Suprapubic skin (tissue), 4 donors: ENCODE measurements around the gene HEBP1. TPM values are rescaled to one million over a fixed set of nuclear protein-coding genes. Genes with fewer than 3 reads are reported as not detected.
A peak's percentile ranks its signal among the peaks of the same experiment; 100 is the strongest.

Experiments used
- DNase-seq, 2 donors: peaks; one replicate each; pipeline ENCODE4 v3.0.0-alpha.2; 2019; ENCODE audit warnings: low spot score in 2 of 2
- H3K27ac ChIP-seq: fragments of 200-600 bp; sonication (generic); one replicate; pipeline ENCODE4 v1.5.1; 2019
- H3K27me3 ChIP-seq: fragments of 200-600 bp; sonication (generic); one replicate; pipeline ENCODE4 v1.5.1; 2019
- H3K36me3 ChIP-seq: fragments of 200-600 bp; sonication (generic); one replicate; pipeline ENCODE4 v1.5.1; 2019
- H3K4me1 ChIP-seq: fragments of 200-600 bp; sonication (generic); one replicate; pipeline ENCODE4 v1.5.1; 2019
- H3K4me3 ChIP-seq: fragments of 200-600 bp; sonication (generic); one replicate; pipeline ENCODE4 v1.5.1; 2019; ENCODE audit warnings: mild to moderate bottlenecking
- H3K9me3 ChIP-seq: fragments of 200-600 bp; sonication (generic); one replicate; pipeline ENCODE4 v1.5.1; 2019
- EP300 ChIP-seq: sonication (generic); formaldehyde crosslinking; IDR thresholded peaks from one replicate; pipeline ENCODE4 v1.6.1; 2017; ENCODE audit warnings: antibody characterized with exemption
- POLR2A ChIP-seq, 2 donors: fragments of 450-650 bp; IDR thresholded peaks; one replicate each; pipeline ENCODE4 v1.6.1; 2017; ENCODE audit warnings: antibody characterized with exemption in 2 of 2, mild to moderate bottlenecking in 2 of 2, moderate library complexity in 2 of 2
- POLR2AphosphoS5 ChIP-seq, 3 donors: sonication (generic); formaldehyde crosslinking; IDR thresholded peaks; one replicate each; pipeline ENCODE4 v1.6.1; 2017; ENCODE audit warnings: antibody characterized with exemption in 3 of 3
- WGBS: methylation state at CpG from one replicate; pipeline ENCODE4 v1.1.5; 2018; 5-methylcytosine and 5-hydroxymethylcytosine counted together
- total RNA-seq, 4 donors: library from RNA; depleted of rRNA; stranded (reverse); fragments of >200 nt; gene quantifications; one replicate each; pipeline ENCODE4 v1.1.0, GENCODE V29; 2016
- TF ChIP-seq, protein P1 (sequence below), 2 donors: fragments of 200-600 bp in 1 of 2; fragments of 450-650 bp in 1 of 2; sonication (generic) in 1 of 2; IDR thresholded peaks; one replicate each; pipeline ENCODE4 v1.5.1; 2016 to 2019; ENCODE audit warnings: antibody characterized with exemption in 2 of 2, mild to moderate bottlenecking in 1 of 2, moderate library complexity in 1 of 2

Gene HEBP1
- total RNA-seq, 4 donors from 2014 or later, result 34.2 to 38.7 (median 36.2) TPM

DNA sequence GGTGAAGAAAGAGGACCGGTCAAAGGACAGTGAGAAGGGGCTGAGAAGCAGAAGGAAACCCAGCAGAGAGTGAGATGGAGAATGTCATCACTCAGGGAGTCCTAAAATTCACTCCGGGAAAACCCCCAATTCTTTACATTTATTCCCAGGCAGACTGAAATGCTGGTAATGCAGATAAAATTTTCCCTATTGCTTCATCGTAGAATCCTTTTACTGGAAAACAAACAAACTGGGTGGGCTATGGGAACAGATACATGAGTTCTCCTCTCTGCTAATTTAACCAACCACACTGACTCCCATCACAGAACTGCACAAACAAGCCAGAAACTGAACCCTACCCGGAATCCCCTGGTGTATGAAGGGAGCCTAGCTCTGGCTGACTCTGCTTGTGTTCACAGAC is 20.9 kb downstream of the HEBP1 start:
- peaks cover 29% of the 10 kb centered on the region for H3K4me1 ChIP-seq
- H3K27ac ChIP-seq, result peak overlapping the region; percentile 66
- H3K27me3 ChIP-seq, result no peaks in the 10 kb centered on the region
- TF ChIP-seq POLR2A (IDR thresholded peaks at IDR 0.05), result no peak
- TF ChIP-seq EP300, result no peak
- TF ChIP-seq POLR2AphosphoS5 (IDR thresholded peaks at IDR 0.05), result no peak
- TF ChIP-seq, protein P1, sequence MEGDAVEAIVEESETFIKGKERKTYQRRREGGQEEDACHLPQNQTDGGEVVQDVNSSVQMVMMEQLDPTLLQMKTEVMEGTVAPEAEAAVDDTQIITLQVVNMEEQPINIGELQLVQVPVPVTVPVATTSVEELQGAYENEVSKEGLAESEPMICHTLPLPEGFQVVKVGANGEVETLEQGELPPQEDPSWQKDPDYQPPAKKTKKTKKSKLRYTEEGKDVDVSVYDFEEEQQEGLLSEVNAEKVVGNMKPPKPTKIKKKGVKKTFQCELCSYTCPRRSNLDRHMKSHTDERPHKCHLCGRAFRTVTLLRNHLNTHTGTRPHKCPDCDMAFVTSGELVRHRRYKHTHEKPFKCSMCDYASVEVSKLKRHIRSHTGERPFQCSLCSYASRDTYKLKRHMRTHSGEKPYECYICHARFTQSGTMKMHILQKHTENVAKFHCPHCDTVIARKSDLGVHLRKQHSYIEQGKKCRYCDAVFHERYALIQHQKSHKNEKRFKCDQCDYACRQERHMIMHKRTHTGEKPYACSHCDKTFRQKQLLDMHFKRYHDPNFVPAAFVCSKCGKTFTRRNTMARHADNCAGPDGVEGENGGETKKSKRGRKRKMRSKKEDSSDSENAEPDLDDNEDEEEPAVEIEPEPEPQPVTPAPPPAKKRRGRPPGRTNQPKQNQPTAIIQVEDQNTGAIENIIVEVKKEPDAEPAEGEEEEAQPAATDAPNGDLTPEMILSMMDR (IDR thresholded peaks at IDR 0.05), result no peak
- no peak overlapping the region for H3K4me3 ChIP-seq
- no peak for DNase-seq
- no peaks in the 10 kb centered on the region for H3K9me3 ChIP-seq
- H3K36me3 ChIP-seq, result peaks cover 38% of the 10 kb centered on the region
- WGBS, result 78% methylated on average over 4 of the region's 4 CpGs

DNA sequence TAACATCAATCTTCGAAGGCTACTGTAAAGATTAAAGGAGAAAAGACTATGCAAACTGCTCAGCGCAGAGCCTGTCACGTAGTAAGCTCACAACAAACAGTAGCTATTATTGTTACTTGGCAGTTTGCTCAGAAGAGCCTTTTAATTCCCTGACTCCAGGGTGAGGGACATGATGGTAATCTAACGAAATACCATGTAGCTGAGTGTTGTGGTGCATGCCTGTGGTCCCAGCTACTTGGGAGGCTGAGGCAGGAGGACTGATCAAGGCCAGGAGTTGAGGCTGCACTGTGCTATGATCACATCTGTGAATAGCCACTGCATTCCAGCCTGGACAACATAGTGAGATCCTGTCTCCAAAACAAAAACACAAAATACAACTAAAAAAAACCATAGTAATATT is 22.8 kb downstream of the HEBP1 start:
- Histone ChIP-seq H3K9me3 (no peaks in the 10 kb centered on the region), H3K4me1 (peaks cover 29% of the 10 kb centered on the region), H3K4me3 (no peak overlapping the region), H3K27ac (peak overlapping the region; percentile 65), H3K36me3 (peaks cover 55% of the 10 kb centered on the region), H3K27me3 (no peaks in the 10 kb centered on the region)
- WGBS, result 95% methylated on average over 4 of the region's 4 CpGs
- DNase-seq, result no peak
- TF ChIP-seq POLR2A (IDR thresholded peaks at IDR 0.05) (no peak), EP300 (no peak), POLR2AphosphoS5 (IDR thresholded peaks at IDR 0.05) (no peak)
- TF ChIP-seq, protein P1 (IDR thresholded peaks at IDR 0.05), result no peak

DNA sequence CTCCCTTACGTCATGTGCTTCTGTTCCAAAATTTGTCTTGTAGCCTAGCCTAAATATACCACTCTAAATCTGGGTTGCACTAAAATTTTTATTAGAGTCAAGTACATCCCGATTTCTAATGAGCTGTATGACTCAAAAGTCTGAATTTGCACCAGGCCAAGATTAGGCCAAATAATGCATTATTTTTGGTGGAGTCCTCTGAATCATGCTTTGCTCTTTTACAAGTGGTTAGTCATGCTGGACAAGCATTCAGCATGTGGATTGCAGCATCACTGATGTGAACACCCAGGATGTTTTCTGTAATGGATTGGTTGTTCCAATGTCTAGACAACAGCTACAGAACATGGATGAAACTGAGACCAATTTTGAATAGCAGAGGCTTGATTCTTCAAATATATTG is 23.7 kb downstream of the HEBP1 start:
- H3K4me3 ChIP-seq, result no peak overlapping the region
- no peak for DNase-seq
- peaks cover 29% of the 10 kb centered on the region for H3K4me1 ChIP-seq
- H3K9me3 ChIP-seq, result no peaks in the 10 kb centered on the region
- peaks cover 52% of the 10 kb centered on the region for H3K36me3 ChIP-seq
- H3K27ac ChIP-seq, result peak overlapping the region; percentile 70
- TF ChIP-seq POLR2AphosphoS5 (IDR thresholded peaks at IDR 0.05) (peak in 1 of 3 donors; percentile 72), EP300 (no peak)
- 47% methylated on average over 2 of the region's 2 CpGs for WGBS
- H3K27me3 ChIP-seq, result no peaks in the 10 kb centered on the region

DNA sequence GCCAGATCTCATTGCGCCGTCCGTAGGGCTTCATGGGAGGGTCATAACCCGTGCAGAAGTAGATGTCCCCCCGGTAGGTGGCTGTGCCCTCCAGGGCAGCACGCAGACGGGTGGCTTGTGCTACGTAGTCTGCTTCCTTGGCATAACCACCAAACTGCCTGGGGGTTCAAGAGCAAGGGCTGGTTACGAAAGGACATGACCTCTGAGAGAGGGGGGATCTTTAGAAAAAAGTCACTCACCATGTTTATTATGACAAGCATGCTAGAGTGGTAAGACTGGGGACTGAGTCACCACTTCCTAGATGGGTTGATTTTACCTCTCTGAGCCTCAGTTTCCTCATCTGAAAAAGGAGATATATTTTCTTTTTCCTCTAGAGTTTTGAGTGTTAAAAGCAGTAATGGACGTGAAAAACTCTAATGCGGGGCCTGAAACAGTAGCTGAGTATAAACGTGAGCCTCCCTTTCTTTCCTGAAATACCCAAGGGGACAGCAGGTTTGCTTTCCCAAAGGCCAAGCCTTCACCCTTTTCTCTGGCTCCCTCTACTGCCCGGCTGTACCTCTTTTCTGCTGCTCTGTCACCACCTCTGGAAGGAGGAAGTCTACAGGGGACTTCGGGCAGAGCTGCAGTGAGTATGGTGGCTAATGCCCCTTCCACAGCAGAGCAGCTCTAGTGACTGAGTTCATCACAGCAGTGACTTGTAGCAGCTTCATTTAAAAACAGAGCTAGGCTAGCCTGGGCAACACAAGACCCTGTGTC is 24.6 kb downstream of the HEBP1 start:
- no peak for DNase-seq
- whole genome bisulfite sequencing, result 82% methylated on average over 14 of the region's 14 CpGs
- Histone ChIP-seq H3K27ac (peak overlapping the region; percentile 70), H3K9me3 (no peaks in the 10 kb centered on the region), H3K36me3 (peaks cover 44% of the 10 kb centered on the region), H3K4me3 (no peak overlapping the region), H3K27me3 (no peaks in the 10 kb centered on the region), H3K4me1 (peaks cover 29% of the 10 kb centered on the region)
- TF ChIP-seq, protein P1 (IDR thresholded peaks at IDR 0.05), result no peak

DNA sequence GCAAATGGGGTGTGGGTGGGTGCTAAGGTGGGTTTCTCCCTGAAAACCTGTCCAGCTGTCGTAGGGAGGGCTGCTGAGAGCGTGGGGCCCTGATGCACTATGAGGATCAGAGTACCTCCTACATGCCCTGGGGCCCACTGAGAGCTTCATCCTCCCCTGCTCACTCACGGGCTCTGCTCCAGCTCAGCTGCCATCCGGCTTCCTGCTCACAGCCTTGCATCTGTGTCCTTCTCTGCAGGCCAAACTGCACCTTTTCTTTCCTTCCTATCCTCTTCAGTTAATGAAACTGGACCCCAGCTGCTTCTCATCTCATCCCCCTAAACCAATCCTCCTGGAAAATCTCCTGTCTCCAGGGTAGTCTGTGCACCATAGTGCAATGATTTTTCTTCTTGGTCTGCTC is 25.9 kb downstream of the HEBP1 start:
- TF ChIP-seq POLR2A (IDR thresholded peaks at IDR 0.05), result no peak
- no peak for TF ChIP-seq POLR2AphosphoS5 (IDR thresholded peaks at IDR 0.05)
- TF ChIP-seq, protein P1 (IDR thresholded peaks at IDR 0.05), result no peak
- no peak for TF ChIP-seq EP300
- Histone ChIP-seq H3K4me1 (peaks cover 20% of the 10 kb centered on the region), H3K27me3 (no peaks in the 10 kb centered on the region), H3K4me3 (no peak overlapping the region), H3K36me3 (peaks cover 47% of the 10 kb centered on the region), H3K27ac (no peak overlapping the region), H3K9me3 (no peaks in the 10 kb centered on the region)
- DNase-seq, result no peak
- 91% methylated on average over 4 of the region's 4 CpGs for WGBS
